Measurements from ENCODE around the gene PRRT4.

The PRRT4 gene

GRCh38 chr7:128404143-128404681 lies 42.7 kb upstream of the PRRT4 start:
- WGBS, result 66% methylated on average over 9 of the region's 9 CpGs
- Histone ChIP-seq H3K27me3 (ENCODE audit: control insufficient read depth in 1 of 2, insufficient read depth in 1 of 2, low read length in 2 of 2) (peaks cover 0 to 5% of the 10 kb centered on the region in 2 experiments), H3K27ac (ENCODE audit: low read length, poor library complexity, severe bottlenecking) (no peak overlapping the region), H3K23ac (ENCODE audit: low read length in 2 of 2) (no peak overlapping the region), H3K36me3 (ENCODE audit: control insufficient read depth in 1 of 2, insufficient read depth in 2 of 2, low read depth in 1 of 2, low read length in 2 of 2) (peaks cover 24 to 36% of the 10 kb centered on the region in 2 experiments), H3K9me3 (ENCODE audit: control insufficient read depth, low read length) (no peaks in the 10 kb centered on the region), H2AFZ (ENCODE audit: low read depth, low read length) (no peak overlapping the region), H2BK12ac (ENCODE audit: low read length in 2 of 2) (peak overlapping the region in 1 of 2 experiments; percentile 29), H4K91ac (ENCODE audit: low read length) (no peak overlapping the region), H2AK5ac (ENCODE audit: low read length, severe bottlenecking) (no peak overlapping the region), H3K79me1 (replicated peaks; ENCODE audit: low read length, poor library complexity, severe bottlenecking) (peaks cover 5% of the 10 kb centered on the region), H2BK120ac (ENCODE audit: low read depth, low read length) (no peak overlapping the region), H3K4me3 (ENCODE audit: insufficient read depth in 1 of 2, low read depth in 1 of 2, low read length in 2 of 2) (peak overlapping the region; percentile 14 to 89), H3K18ac (ENCODE audit: low read depth in 1 of 2, low read length in 2 of 2) (peak overlapping the region in 1 of 2 experiments; percentile 21), H3K14ac (ENCODE audit: low read length in 2 of 2) (no peak overlapping the region), H3K4me1 (ENCODE audit: control insufficient read depth, insufficient read depth, low read depth, low read length) (peaks cover 24% of the 10 kb centered on the region), H2BK15ac (ENCODE audit: low read depth, poor library complexity, severe bottlenecking) (no peak overlapping the region), H3K9ac (ENCODE audit: low read length) (peak overlapping the region; percentile 90), H2BK5ac (ENCODE audit: low read depth, low read length, poor library complexity, severe bottlenecking) (no peak overlapping the region), H3K4ac (ENCODE audit: low read depth in 1 of 2, low read length in 2 of 2) (no peak overlapping the region), H4K8ac (ENCODE audit: low read length) (peak overlapping the region; percentile 76), H3K4me2 (ENCODE audit: low read length, poor library complexity, severe bottlenecking) (peak overlapping the region; percentile 47)
- no peak for DNase-seq

- WGBS, result 89% methylated on average over 5 of the region's 5 CpGs
- Histone ChIP-seq H3K23ac (ENCODE audit: low read length in 2 of 2) (no peak overlapping the region), H3K9me3 (ENCODE audit: control insufficient read depth, low read length) (no peaks in the 10 kb centered on the region), H3K14ac (ENCODE audit: low read length in 2 of 2) (no peak overlapping the region), H3K27me3 (ENCODE audit: control insufficient read depth in 1 of 2, insufficient read depth in 1 of 2, low read length in 2 of 2) (peaks cover 0 to 1% of the 10 kb centered on the region in 2 experiments), H3K4me2 (ENCODE audit: low read length, poor library complexity, severe bottlenecking) (no peak overlapping the region), H2BK120ac (ENCODE audit: low read depth, low read length) (no peak overlapping the region), H3K9ac (ENCODE audit: low read length) (peak overlapping the region; percentile 11), H3K4me1 (ENCODE audit: control insufficient read depth, insufficient read depth, low read depth, low read length) (peaks cover 19% of the 10 kb centered on the region), H3K4me3 (ENCODE audit: insufficient read depth in 1 of 2, low read depth in 1 of 2, low read length in 2 of 2) (no peak overlapping the region), H4K8ac (ENCODE audit: low read length) (no peak overlapping the region), H3K4ac (ENCODE audit: low read depth in 1 of 2, low read length in 2 of 2) (no peak overlapping the region), H2AK5ac (ENCODE audit: low read length, severe bottlenecking) (no peak overlapping the region), H2BK5ac (ENCODE audit: low read depth, low read length, poor library complexity, severe bottlenecking) (no peak overlapping the region), H3K27ac (ENCODE audit: low read length, poor library complexity, severe bottlenecking) (no peak overlapping the region), H3K36me3 (ENCODE audit: control insufficient read depth in 1 of 2, insufficient read depth in 2 of 2, low read depth in 1 of 2, low read length in 2 of 2) (peaks cover 26 to 39% of the 10 kb centered on the region in 2 experiments), H2BK15ac (ENCODE audit: low read depth, poor library complexity, severe bottlenecking) (no peak overlapping the region), H3K18ac (ENCODE audit: low read depth in 1 of 2, low read length in 2 of 2) (peak overlapping the region; percentile 21 to 23), H2AFZ (ENCODE audit: low read depth, low read length) (no peak overlapping the region), H3K79me1 (replicated peaks; ENCODE audit: low read length, poor library complexity, severe bottlenecking) (peaks cover 5% of the 10 kb centered on the region), H2BK12ac (ENCODE audit: low read length in 2 of 2) (no peak overlapping the region), H4K91ac (ENCODE audit: low read length) (no peak overlapping the region)
- no peak for DNase-seq
Observed at GRCh38 chr7:128403676-128404075, 42.2 kb upstream of the PRRT4 start.

DNA sequence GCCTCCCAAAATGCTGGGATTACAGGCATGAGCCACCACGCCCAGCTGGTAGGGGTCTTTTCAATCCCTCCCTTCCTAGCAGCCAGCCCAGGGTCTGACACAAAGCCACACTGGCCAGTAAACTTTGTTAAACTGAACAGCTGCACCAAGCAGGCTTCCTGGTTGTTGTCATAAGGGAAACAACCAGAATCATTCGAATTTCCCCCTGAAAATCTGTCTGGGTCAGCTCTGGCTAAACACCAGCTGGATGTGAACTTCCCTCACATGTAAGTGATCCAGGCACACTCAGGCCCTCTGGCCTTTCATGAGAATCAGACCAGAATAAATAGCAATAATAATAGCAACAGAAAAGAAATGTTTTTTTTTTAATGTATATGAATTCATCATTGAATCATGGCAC lies 40.9 kb upstream of the PRRT4 start:
- WGBS, result 94% methylated on average over 2 of the region's 2 CpGs
- Histone ChIP-seq H2AFZ (ENCODE audit: low read depth, low read length) (no peak overlapping the region), H3K4me2 (ENCODE audit: low read length, poor library complexity, severe bottlenecking) (no peak overlapping the region), H3K79me1 (replicated peaks; ENCODE audit: low read length, poor library complexity, severe bottlenecking) (peaks cover 5% of the 10 kb centered on the region), H4K8ac (ENCODE audit: low read length) (no peak overlapping the region), H3K9ac (ENCODE audit: low read length) (no peak overlapping the region), H2BK5ac (ENCODE audit: low read depth, low read length, poor library complexity, severe bottlenecking) (no peak overlapping the region), H4K91ac (ENCODE audit: low read length) (no peak overlapping the region), H2BK12ac (ENCODE audit: low read length in 2 of 2) (no peak overlapping the region), H2BK120ac (ENCODE audit: low read depth, low read length) (no peak overlapping the region), H3K27ac (ENCODE audit: low read length, poor library complexity, severe bottlenecking) (no peak overlapping the region), H3K4me1 (ENCODE audit: control insufficient read depth, insufficient read depth, low read depth, low read length) (peaks cover 16% of the 10 kb centered on the region), H3K4ac (ENCODE audit: low read depth in 1 of 2, low read length in 2 of 2) (no peak overlapping the region), H3K27me3 (ENCODE audit: control insufficient read depth in 1 of 2, insufficient read depth in 1 of 2, low read length in 2 of 2) (no peaks in the 10 kb centered on the region), H3K23ac (ENCODE audit: low read length in 2 of 2) (no peak overlapping the region), H2BK15ac (ENCODE audit: low read depth, poor library complexity, severe bottlenecking) (no peak overlapping the region), H3K9me3 (ENCODE audit: control insufficient read depth, low read length) (no peaks in the 10 kb centered on the region), H3K4me3 (ENCODE audit: insufficient read depth in 1 of 2, low read depth in 1 of 2, low read length in 2 of 2) (no peak overlapping the region), H3K14ac (ENCODE audit: low read length in 2 of 2) (no peak overlapping the region), H3K18ac (ENCODE audit: low read depth in 1 of 2, low read length in 2 of 2) (no peak overlapping the region), H2AK5ac (ENCODE audit: low read length, severe bottlenecking) (no peak overlapping the region), H3K36me3 (ENCODE audit: control insufficient read depth in 1 of 2, insufficient read depth in 2 of 2, low read depth in 1 of 2, low read length in 2 of 2) (peaks cover 34 to 53% of the 10 kb centered on the region in 2 experiments)
- DNase-seq, result no peak

DNA sequence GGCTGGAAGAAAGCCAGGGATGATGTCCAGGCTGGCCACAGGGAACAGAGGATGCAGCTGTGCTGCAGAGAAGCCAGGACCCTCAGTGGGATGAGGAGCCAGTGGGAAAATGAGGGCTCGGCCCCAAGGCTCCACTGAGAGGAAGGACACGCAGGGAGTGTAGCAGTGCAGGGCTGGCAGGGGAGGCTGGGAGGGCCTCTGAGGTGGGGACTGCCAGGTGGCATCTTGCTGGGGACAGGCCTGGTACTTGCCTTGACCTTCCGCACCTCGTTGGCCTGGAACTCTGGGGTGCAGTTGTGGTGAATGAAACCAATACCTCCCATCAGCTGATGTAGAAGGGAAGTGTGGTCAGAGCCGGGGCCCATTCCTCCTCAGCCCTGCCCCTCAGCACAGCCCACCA lies 39.1 kb upstream of the PRRT4 start:
- H2BK12ac ChIP-seq (ENCODE audit: low read length in 2 of 2), result no peak overlapping the region
- peaks cover 49 to 70% of the 10 kb centered on the region in 2 experiments for H3K36me3 ChIP-seq (ENCODE audit: control insufficient read depth in 1 of 2, insufficient read depth in 2 of 2, low read depth in 1 of 2, low read length in 2 of 2)
- no peak overlapping the region for H2AK5ac ChIP-seq (ENCODE audit: low read length, severe bottlenecking)
- H3K9me3 ChIP-seq (ENCODE audit: control insufficient read depth, low read length), result no peaks in the 10 kb centered on the region
- peaks cover 15% of the 10 kb centered on the region for H3K4me1 ChIP-seq (ENCODE audit: control insufficient read depth, insufficient read depth, low read depth, low read length)
- no peak overlapping the region for H3K14ac ChIP-seq (ENCODE audit: low read length in 2 of 2)
- no peak overlapping the region for H3K27ac ChIP-seq (ENCODE audit: low read length, poor library complexity, severe bottlenecking)
- no peak overlapping the region for H3K23ac ChIP-seq (ENCODE audit: low read length in 2 of 2)
- H3K4ac ChIP-seq (ENCODE audit: low read depth in 1 of 2, low read length in 2 of 2), result no peak overlapping the region
- DNase-seq, result no peak
- H3K4me2 ChIP-seq (ENCODE audit: low read length, poor library complexity, severe bottlenecking), result no peak overlapping the region
- no peak overlapping the region for H4K91ac ChIP-seq (ENCODE audit: low read length)
- no peak overlapping the region for H2BK120ac ChIP-seq (ENCODE audit: low read depth, low read length)
- WGBS, result 98% methylated on average over 3 of the region's 5 CpGs
- H3K18ac ChIP-seq (ENCODE audit: low read depth in 1 of 2, low read length in 2 of 2), result no peak overlapping the region
- H2BK15ac ChIP-seq (ENCODE audit: low read depth, poor library complexity, severe bottlenecking), result no peak overlapping the region
- H2AFZ ChIP-seq (ENCODE audit: low read depth, low read length), result no peak overlapping the region
- no peak overlapping the region for H2BK5ac ChIP-seq (ENCODE audit: low read depth, low read length, poor library complexity, severe bottlenecking)
- H3K79me1 ChIP-seq (replicated peaks; ENCODE audit: low read length, poor library complexity, severe bottlenecking), result peaks cover 5% of the 10 kb centered on the region
- H4K8ac ChIP-seq (ENCODE audit: low read length), result no peak overlapping the region
- H3K27me3 ChIP-seq (ENCODE audit: control insufficient read depth in 1 of 2, insufficient read depth in 1 of 2, low read length in 2 of 2), result no peaks in the 10 kb centered on the region
- H3K9ac ChIP-seq (ENCODE audit: low read length), result no peak overlapping the region
- H3K4me3 ChIP-seq (ENCODE audit: insufficient read depth in 1 of 2, low read depth in 1 of 2, low read length in 2 of 2), result no peak overlapping the region

Data from mesenchymal stem cell (in vitro differentiated cells and primary cell).